ENCODE measurements around the gene DMD. TPM values are rescaled to one million over a fixed set of nuclear protein-coding genes. Genes with fewer than 3 reads are reported as not detected.

The DMD gene
- total RNA-seq, 3 donors from 2014 or later: 11.2 to 140 (median 12.6) TPM

GRCh38 chrX:31889088-31889487 is 1322.3 kb downstream of the DMD start:
- intact Hi-C loops (cut with DNase I, micrococcal nuclease): no loop called here
- Histone ChIP-seq H3K36me3 (ENCODE audit: low read depth) (no peaks in the 10 kb centered on the region), H3K9me3 (no peaks in the 10 kb centered on the region), H3K4me1 (ENCODE audit: low read depth) (no peaks in the 10 kb centered on the region), H3K4me3 (no peak overlapping the region)
- no peak for TF ChIP-seq CTCF (IDR thresholded peaks at IDR 0.05)
- ATAC-seq: no peak
- DNase-seq: no peak

GRCh38 chrX:31884535-31884934 is 1326.8 kb downstream of the DMD start:
- DNase-seq (no peak), ATAC-seq (no peak)
- no peaks in the 10 kb centered on the region for H3K9me3 ChIP-seq
- no peak overlapping the region for H3K4me3 ChIP-seq
- no peak for TF ChIP-seq CTCF (IDR thresholded peaks at IDR 0.05)
- no peaks in the 10 kb centered on the region for H3K36me3 ChIP-seq (ENCODE audit: low read depth)
- intact Hi-C loops (cut with DNase I, micrococcal nuclease): no loop called here
- H3K4me1 ChIP-seq (ENCODE audit: low read depth): no peaks in the 10 kb centered on the region

- DNase-seq (no peak), ATAC-seq (no peak)
- TF ChIP-seq CTCF (IDR thresholded peaks at IDR 0.05): no peak
- H3K36me3 ChIP-seq (ENCODE audit: low read depth): no peaks in the 10 kb centered on the region
- no peaks in the 10 kb centered on the region for H3K9me3 ChIP-seq
- H3K4me3 ChIP-seq: no peak overlapping the region
- intact Hi-C loops (cut with DNase I, micrococcal nuclease): no loop called here
- H3K4me1 ChIP-seq (ENCODE audit: low read depth): no peaks in the 10 kb centered on the region
Measured at GRCh38 chrX:31872007-31872406, 1339.3 kb downstream of the DMD start.

GRCh38 chrX:31870267-31870666 is 1341.1 kb downstream of the DMD start:
- Histone ChIP-seq H3K36me3 (ENCODE audit: low read depth) (no peaks in the 10 kb centered on the region), H3K4me3 (no peak overlapping the region), H3K9me3 (no peaks in the 10 kb centered on the region), H3K4me1 (ENCODE audit: low read depth) (no peaks in the 10 kb centered on the region)
- DNase-seq (no peak), ATAC-seq (no peak)
- intact Hi-C loops (cut with DNase I, micrococcal nuclease): no loop called here
- TF ChIP-seq CTCF (IDR thresholded peaks at IDR 0.05): no peak

- ATAC-seq (no peak), DNase-seq (no peak)
- Histone ChIP-seq H3K9me3 (no peaks in the 10 kb centered on the region), H3K4me1 (ENCODE audit: low read depth) (no peaks in the 10 kb centered on the region), H3K36me3 (ENCODE audit: low read depth) (no peaks in the 10 kb centered on the region), H3K4me3 (no peak overlapping the region)
- intact Hi-C loops (cut with DNase I, micrococcal nuclease): no loop called here
- TF ChIP-seq CTCF (IDR thresholded peaks at IDR 0.05): no peak
Measured at GRCh38 chrX:31860686-31861085, 1350.7 kb downstream of the DMD start.

GRCh38 chrX:31858915-31859314 is 1352.4 kb downstream of the DMD start:
- Histone ChIP-seq H3K4me1 (ENCODE audit: low read depth) (no peaks in the 10 kb centered on the region), H3K9me3 (no peaks in the 10 kb centered on the region), H3K36me3 (ENCODE audit: low read depth) (no peaks in the 10 kb centered on the region), H3K4me3 (no peak overlapping the region)
- no peak for DNase-seq
- no peak for ATAC-seq
- intact Hi-C loops (cut with DNase I, micrococcal nuclease): no loop called here
- TF ChIP-seq CTCF (IDR thresholded peaks at IDR 0.05): no peak
